WTC11 (cell line): Measurements from ENCODE around the gene PDZD2. TPM values are rescaled to one million over a fixed set of nuclear protein-coding genes. Genes with fewer than 3 reads are reported as not detected.

ENCODE experiments used
- ATAC-seq: fragments of 200-7000 bp; cut with Tn5 transposase; 2 replicates; pipeline ENCODE4 v1.10.0; 2021; ENCODE audit warnings: mild to moderate bottlenecking, moderate library complexity
- CTCF ChIA-PET: fragments of 300-600 bp; sonication (Branson Sonifier 250); formaldehyde crosslinking; loops from one replicate; lab custom pipeline; 2021; ENCODE audit warnings: antibody characterized with exemption; lab: Charles Lee
- POLR2A ChIA-PET: fragments of 350-600 bp; sonication (Branson Sonifier 250); formaldehyde crosslinking; loops from one replicate; lab custom pipeline; 2021; ENCODE audit warnings: antibody characterized with exemption; lab: Charles Lee
- DNase-seq: peaks from one replicate; pipeline ENCODE4 v3.0.0; 2021; ENCODE audit warnings: low spot score
- H3K27ac Mint-ChIP-seq: 2 replicates; pipeline ENCODE4 v1.8.0; 2021; ENCODE audit warnings: mixed read lengths
- H3K27me3 Mint-ChIP-seq: 2 replicates; pipeline ENCODE4 v1.8.0; 2021; ENCODE audit warnings: low read depth, mild to moderate bottlenecking, moderate library complexity, mixed read lengths
- H3K36me3 Mint-ChIP-seq: 2 replicates; pipeline ENCODE4 v1.8.0; 2021; ENCODE audit warnings: mixed read lengths
- H3K4me1 Mint-ChIP-seq: 2 replicates; pipeline ENCODE4 v1.8.0; 2022; ENCODE audit warnings: mixed read lengths
- H3K4me3 Mint-ChIP-seq: 2 replicates; pipeline ENCODE4 v1.8.0; 2021; ENCODE audit warnings: mild to moderate bottlenecking, moderate library complexity, mixed read lengths
- H3K9me3 Mint-ChIP-seq: 2 replicates; pipeline ENCODE4 v1.8.0; 2021; ENCODE audit warnings: mixed read lengths
- CREM ChIP-seq: sonication (generic); formaldehyde crosslinking; IDR thresholded peaks from 2 replicates; pipeline ENCODE4 v1.8.1; 2022; ENCODE audit warnings: mild to moderate bottlenecking, missing genetic modification reagents, moderate library complexity
- GRHL2 ChIP-seq: fragments of 250-450 bp; sonication (Bioruptor Pico); IDR thresholded peaks from 2 replicates; pipeline ENCODE4 v1.8.0; 2022; ENCODE audit warnings: mild to moderate bottlenecking, moderate library complexity; ENCODE audit not compliant: insufficient replicate concordance, severe bottlenecking
- GTF2I ChIP-seq: fragments of 250-450 bp; sonication (Bioruptor Pico); conservative IDR thresholded peaks from 2 replicates; pipeline ENCODE4 v1.4.0; 2021; ENCODE audit warnings: mild to moderate bottlenecking
- HMGXB4 ChIP-seq: sonication (generic); formaldehyde crosslinking; IDR thresholded peaks from 2 replicates; pipeline ENCODE4 v1.8.1; 2023; ENCODE audit warnings: mild to moderate bottlenecking, moderate library complexity, missing genetic modification reagents
- IRF1 ChIP-seq: sonication (generic); formaldehyde crosslinking; IDR thresholded peaks from 2 replicates; pipeline ENCODE4 v1.8.0; 2023; ENCODE audit warnings: missing genetic modification reagents
- KAT7 ChIP-seq: sonication (generic); formaldehyde crosslinking; IDR thresholded peaks from 2 replicates; pipeline ENCODE4 v1.8.1; 2023; ENCODE audit warnings: missing genetic modification reagents, mild to moderate bottlenecking, borderline replicate concordance
- MAX ChIP-seq: sonication (generic); formaldehyde crosslinking; IDR thresholded peaks from 2 replicates; pipeline ENCODE4 v1.8.0; 2022; ENCODE audit warnings: mild to moderate bottlenecking, missing genetic modification reagents
- MXD4 ChIP-seq: fragments of 250-450 bp; sonication (Bioruptor Pico); IDR thresholded peaks from 2 replicates; pipeline ENCODE4 v1.8.0; 2021; ENCODE audit warnings: mild to moderate bottlenecking, moderate library complexity, borderline replicate concordance
- MYBL2 ChIP-seq: sonication (generic); formaldehyde crosslinking; IDR thresholded peaks from 2 replicates; pipeline ENCODE4 v1.8.1; 2023; ENCODE audit warnings: mild to moderate bottlenecking, moderate library complexity, missing genetic modification reagents
- SOX15 ChIP-seq: fragments of 250-450 bp; sonication (Bioruptor Pico); IDR thresholded peaks from 2 replicates; pipeline ENCODE4 v1.9.0; 2021; ENCODE audit warnings: mild to moderate bottlenecking
- TEAD1 ChIP-seq: sonication (generic); formaldehyde crosslinking; IDR thresholded peaks from 2 replicates; pipeline ENCODE4 v1.8.0; 2022; ENCODE audit warnings: mild to moderate bottlenecking, missing genetic modification reagents
- ZBTB21 ChIP-seq: sonication (generic); formaldehyde crosslinking; IDR thresholded peaks from 2 replicates; pipeline ENCODE4 v1.8.1; 2023; ENCODE audit warnings: mild to moderate bottlenecking, missing genetic modification reagents, borderline replicate concordance
- ZNF219 ChIP-seq: sonication (generic); formaldehyde crosslinking; IDR thresholded peaks from 2 replicates; pipeline ENCODE4 v1.8.0; 2023; ENCODE audit warnings: missing genetic modification reagents, mild to moderate bottlenecking, borderline replicate concordance
- ZNF232 ChIP-seq: sonication (generic); formaldehyde crosslinking; IDR thresholded peaks from 2 replicates; pipeline ENCODE4 v1.8.0; 2022; ENCODE audit warnings: mild to moderate bottlenecking, missing genetic modification reagents
- ZNF512 ChIP-seq: sonication (generic); formaldehyde crosslinking; IDR thresholded peaks from 2 replicates; pipeline ENCODE4 v1.8.1; 2022; ENCODE audit warnings: missing genetic modification reagents, borderline replicate concordance
- ZNF671 ChIP-seq: fragments of 250-450 bp; sonication (Bioruptor Pico); IDR thresholded peaks from 2 replicates; pipeline ENCODE4 v1.8.0; 2021; ENCODE audit warnings: mild to moderate bottlenecking
- total RNA-seq: library from RNA; stranded (reverse); gene quantifications from 3 replicates; pipeline ENCODE4 v1.2.3, GENCODE V29; 2021
- TF ChIP-seq, protein P1 (sequence below): sonication (generic); formaldehyde crosslinking; IDR thresholded peaks from 2 replicates; pipeline ENCODE4 v1.8.0; 2022; ENCODE audit warnings: mild to moderate bottlenecking, missing genetic modification reagents
- TF ChIP-seq, protein P2 (sequence below): fragments of 250-450 bp; sonication (Bioruptor Pico); IDR thresholded peaks from 2 replicates; pipeline ENCODE4 v2.1.2; 2022; ENCODE audit warnings: mild to moderate bottlenecking, moderate library complexity
- TF ChIP-seq, protein P3 (sequence below): sonication (generic); formaldehyde crosslinking; IDR thresholded peaks from 2 replicates; pipeline ENCODE4 v1.8.1; 2023; ENCODE audit warnings: mild to moderate bottlenecking, missing genetic modification reagents
- TF ChIP-seq, protein P4 (sequence below): sonication (generic); formaldehyde crosslinking; IDR thresholded peaks from 2 replicates; pipeline ENCODE4 v1.8.1; 2023; ENCODE audit warnings: mild to moderate bottlenecking, missing genetic modification reagents, moderate library complexity

Gene PDZD2
- total RNA-seq, 1 experiment from 2014 or later: 11.4 TPM

- ATAC-seq (no peak), DNase-seq (no peak)
- H3K27ac Mint-ChIP-seq: no peak overlapping the region
- TF ChIP-seq, protein P1, sequence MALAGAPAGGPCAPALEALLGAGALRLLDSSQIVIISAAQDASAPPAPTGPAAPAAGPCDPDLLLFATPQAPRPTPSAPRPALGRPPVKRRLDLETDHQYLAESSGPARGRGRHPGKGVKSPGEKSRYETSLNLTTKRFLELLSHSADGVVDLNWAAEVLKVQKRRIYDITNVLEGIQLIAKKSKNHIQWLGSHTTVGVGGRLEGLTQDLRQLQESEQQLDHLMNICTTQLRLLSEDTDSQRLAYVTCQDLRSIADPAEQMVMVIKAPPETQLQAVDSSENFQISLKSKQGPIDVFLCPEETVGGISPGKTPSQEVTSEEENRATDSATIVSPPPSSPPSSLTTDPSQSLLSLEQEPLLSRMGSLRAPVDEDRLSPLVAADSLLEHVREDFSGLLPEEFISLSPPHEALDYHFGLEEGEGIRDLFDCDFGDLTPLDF: no peak
- TF ChIP-seq TEAD1 (CRISPR knock-in tag): no peak
- TF ChIP-seq ZNF219 (CRISPR knock-in tag): no peak
- TF ChIP-seq, protein P2, sequence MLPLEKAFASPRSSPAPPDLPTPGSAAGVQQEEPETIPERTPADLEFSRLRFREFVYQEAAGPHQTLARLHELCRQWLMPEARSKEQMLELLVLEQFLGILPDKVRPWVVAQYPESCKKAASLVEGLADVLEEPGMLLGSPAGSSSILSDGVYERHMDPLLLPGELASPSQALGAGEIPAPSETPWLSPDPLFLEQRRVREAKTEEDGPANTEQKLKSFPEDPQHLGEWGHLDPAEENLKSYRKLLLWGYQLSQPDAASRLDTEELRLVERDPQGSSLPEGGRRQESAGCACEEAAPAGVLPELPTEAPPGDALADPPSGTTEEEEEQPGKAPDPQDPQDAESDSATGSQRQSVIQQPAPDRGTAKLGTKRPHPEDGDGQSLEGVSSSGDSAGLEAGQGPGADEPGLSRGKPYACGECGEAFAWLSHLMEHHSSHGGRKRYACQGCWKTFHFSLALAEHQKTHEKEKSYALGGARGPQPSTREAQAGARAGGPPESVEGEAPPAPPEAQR (CRISPR knock-in tag): no peak
- TF ChIP-seq HMGXB4 (CRISPR knock-in tag): no peak
- no peak for TF ChIP-seq GRHL2 (CRISPR knock-in tag)
- TF ChIP-seq IRF1 (CRISPR knock-in tag): no peak
- TF ChIP-seq, all 79 proteins: peak for 0
- H3K36me3 Mint-ChIP-seq: peaks cover 17% of the 10 kb centered on the region
- peaks cover 15% of the 10 kb centered on the region for H3K27me3 Mint-ChIP-seq
- no peaks in the 10 kb centered on the region; the same call in 1 of the 2 replicates for H3K4me1 Mint-ChIP-seq
- peaks cover 27% of the 10 kb centered on the region for H3K9me3 Mint-ChIP-seq
- H3K4me3 Mint-ChIP-seq: no peak overlapping the region
- POLR2A ChIA-PET: no interaction called here
- CTCF ChIA-PET: no interaction called here
These were observed 104.7 kb downstream of the PDZD2 start for GRCh38 chr5:31743678-31744077.

DNA sequence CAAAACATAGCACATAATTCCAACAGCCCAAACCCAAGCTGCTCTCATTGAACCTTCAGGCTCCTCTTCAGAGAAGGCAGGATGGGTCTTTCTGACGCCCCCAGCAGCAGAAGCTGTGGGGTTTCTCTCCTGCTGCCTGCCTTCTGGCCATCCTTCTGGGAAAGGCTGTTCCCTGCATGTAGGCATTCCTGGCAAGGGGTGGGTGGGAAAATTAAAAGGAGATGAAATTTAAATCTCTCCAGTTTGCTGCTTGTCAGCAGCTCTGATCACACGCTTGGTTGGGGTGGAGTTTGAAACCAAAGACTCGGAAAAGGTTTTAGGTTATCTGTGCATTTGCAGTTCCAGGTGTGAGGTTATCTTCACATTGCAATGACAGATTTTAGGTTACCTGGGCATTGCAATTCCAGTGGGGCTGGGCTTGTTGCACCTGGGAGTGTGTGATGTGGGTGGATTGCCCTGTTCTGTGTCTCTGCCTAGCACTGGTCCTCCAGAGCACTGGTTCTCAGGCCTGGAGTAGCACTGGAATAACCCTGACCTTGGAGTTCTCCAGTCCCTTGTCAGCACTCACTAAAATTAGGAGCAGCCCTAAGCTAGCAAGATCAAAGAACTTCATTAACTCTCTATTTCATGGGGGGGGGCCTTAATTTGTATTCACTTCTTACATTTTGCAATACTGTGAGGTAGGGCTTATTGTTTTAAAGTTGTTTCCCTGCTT, 109.7 kb downstream of the PDZD2 start:
- H3K9me3 Mint-ChIP-seq: peaks cover 7% of the 10 kb centered on the region; the same call in 1 of the 2 replicates
- no peak overlapping the region for H3K27ac Mint-ChIP-seq
- peaks cover 19% of the 10 kb centered on the region for H3K4me1 Mint-ChIP-seq
- no peak for DNase-seq
- H3K36me3 Mint-ChIP-seq: no peaks in the 10 kb centered on the region; the same call in 1 of the 2 replicates
- H3K27me3 Mint-ChIP-seq: peaks cover 42% of the 10 kb centered on the region
- CTCF ChIA-PET: interaction anchor here (1.0 to 1.3 kb wide), 3 partner anchors 9 to 84 kb away, joined by 3 read pairs; no protein-coding TSS in a partner anchor
- POLR2A ChIA-PET: no interaction called here
- ATAC-seq: no peak
- no peak overlapping the region for H3K4me3 Mint-ChIP-seq
- TF ChIP-seq TEAD1 (CRISPR knock-in tag): no peak
- no peak for TF ChIP-seq MXD4 (CRISPR knock-in tag)
- TF ChIP-seq SOX15 (CRISPR knock-in tag): no peak
- no peak for TF ChIP-seq ZNF232 (CRISPR knock-in tag)
- TF ChIP-seq CREM (CRISPR knock-in tag): no peak
- no peak for TF ChIP-seq ZNF512 (CRISPR knock-in tag)
- no peak for TF ChIP-seq MAX (CRISPR knock-in tag)
- no peak for TF ChIP-seq IRF1 (CRISPR knock-in tag)
- TF ChIP-seq KAT7 (CRISPR knock-in tag): no peak
- TF ChIP-seq ZNF219 (CRISPR knock-in tag): no peak
- TF ChIP-seq GTF2I (CRISPR knock-in tag): no peak
- TF ChIP-seq, protein P2 (CRISPR knock-in tag): no peak
- no peak for TF ChIP-seq ZBTB21 (CRISPR knock-in tag)
- no peak for TF ChIP-seq MYBL2
- no peak for TF ChIP-seq ZNF671 (CRISPR knock-in tag)
- TF ChIP-seq, protein P3, sequence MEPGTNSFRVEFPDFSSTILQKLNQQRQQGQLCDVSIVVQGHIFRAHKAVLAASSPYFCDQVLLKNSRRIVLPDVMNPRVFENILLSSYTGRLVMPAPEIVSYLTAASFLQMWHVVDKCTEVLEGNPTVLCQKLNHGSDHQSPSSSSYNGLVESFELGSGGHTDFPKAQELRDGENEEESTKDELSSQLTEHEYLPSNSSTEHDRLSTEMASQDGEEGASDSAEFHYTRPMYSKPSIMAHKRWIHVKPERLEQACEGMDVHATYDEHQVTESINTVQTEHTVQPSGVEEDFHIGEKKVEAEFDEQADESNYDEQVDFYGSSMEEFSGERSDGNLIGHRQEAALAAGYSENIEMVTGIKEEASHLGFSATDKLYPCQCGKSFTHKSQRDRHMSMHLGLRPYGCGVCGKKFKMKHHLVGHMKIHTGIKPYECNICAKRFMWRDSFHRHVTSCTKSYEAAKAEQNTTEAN (CRISPR knock-in tag): no peak
- TF ChIP-seq, protein P4, sequence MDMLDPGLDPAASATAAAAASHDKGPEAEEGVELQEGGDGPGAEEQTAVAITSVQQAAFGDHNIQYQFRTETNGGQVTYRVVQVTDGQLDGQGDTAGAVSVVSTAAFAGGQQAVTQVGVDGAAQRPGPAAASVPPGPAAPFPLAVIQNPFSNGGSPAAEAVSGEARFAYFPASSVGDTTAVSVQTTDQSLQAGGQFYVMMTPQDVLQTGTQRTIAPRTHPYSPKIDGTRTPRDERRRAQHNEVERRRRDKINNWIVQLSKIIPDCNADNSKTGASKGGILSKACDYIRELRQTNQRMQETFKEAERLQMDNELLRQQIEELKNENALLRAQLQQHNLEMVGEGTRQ (CRISPR knock-in tag): no peak
- TF ChIP-seq, all 79 proteins: peak for 0
